Endometrial microvascular endothelial cells (primary cell): ENCODE data around the gene LAMA3. TPM values are rescaled to one million over a fixed set of nuclear protein-coding genes. Genes with fewer than 3 reads are reported as not detected.

Source experiments
- in situ Hi-C: cut with HindIII; loops from 2 replicates; pipeline ENCODE4 v1.10.0; 2017; ENCODE audit warnings: low sequenced_read_pairs, low pct_unique_long_range_greater_than_20kb; ENCODE audit errors: inconsistent ontology term
- total RNA-seq: library from RNA; depleted of rRNA; stranded (reverse); fragments of >200 nt; gene quantifications from one replicate; pipeline ENCODE4 v1.2.3, GENCODE V29; 2015; ENCODE audit errors: inconsistent ontology term

LAMA3 gene
- total RNA-seq, 1 donor from 2014 or later: 9.7 TPM

DNA sequence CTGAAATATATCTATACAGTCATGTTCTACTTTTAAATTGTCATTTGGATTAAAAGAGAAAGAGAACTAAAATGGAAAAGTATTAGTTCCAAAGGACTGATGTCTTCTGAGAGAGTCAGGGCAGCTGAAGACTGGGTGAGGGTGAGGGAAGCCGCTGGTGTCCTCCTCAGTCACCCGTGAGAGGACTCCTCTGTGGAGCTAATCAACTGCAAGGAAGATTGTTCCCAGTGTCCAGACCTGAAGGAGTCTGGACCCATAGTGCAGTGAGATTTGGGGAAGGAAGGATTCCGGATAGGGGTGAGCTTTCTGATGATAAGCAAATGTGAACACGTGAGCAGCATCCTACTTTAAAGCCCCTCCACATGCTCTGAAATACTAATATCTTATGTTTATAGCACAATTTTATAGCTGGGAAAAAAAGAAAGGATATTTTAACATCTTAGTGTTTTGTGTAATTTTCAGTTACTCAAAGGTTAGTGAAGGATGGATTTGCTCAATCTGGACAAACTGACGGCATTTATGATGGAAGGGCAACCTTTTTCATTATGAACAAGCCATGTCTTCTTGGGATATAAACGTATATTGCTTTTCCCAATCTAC lies 190.8 kb downstream of the LAMA3 start:
- in situ Hi-C loops: no loop called here

DNA sequence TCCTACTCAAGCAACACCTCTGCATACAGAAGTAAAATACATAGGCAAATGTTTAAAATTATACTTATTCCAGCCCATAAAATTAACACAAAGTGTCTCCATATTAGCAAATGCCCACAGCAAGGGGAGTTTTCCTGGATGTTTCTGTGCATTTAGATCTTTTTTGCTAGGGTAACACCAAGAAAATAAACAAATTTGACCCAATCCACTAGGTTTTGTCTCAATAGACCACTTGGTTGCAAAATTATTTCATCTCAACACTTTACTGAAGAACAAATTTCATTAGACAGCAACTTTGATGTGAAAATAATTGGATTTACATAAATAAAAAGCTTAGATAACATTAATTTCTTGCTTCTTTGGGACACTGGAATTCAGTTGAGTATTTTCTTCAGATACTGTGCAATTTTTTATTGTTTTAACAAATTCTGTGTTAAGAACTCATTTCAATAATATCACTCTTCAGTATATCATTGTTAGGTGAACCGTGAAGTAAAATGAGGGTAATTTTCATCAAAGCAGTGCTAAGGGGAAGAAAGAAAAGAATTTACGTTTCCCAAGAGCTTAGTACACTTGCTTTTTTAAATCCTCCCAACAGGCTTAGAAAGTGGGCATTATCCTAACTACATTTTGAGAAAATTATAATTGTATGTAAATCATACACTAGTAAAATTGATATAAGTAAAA lies 191.8 kb downstream of the LAMA3 start:
- in situ Hi-C loops: no loop called here

- in situ Hi-C loops: no loop called here
Observed at GRCh38 chr18:23881778-23882177, 192.5 kb downstream of the LAMA3 start.

- in situ Hi-C loops: no loop called here
Observed at GRCh38 chr18:23882616-23883276, 193.5 kb downstream of the LAMA3 start.

DNA sequence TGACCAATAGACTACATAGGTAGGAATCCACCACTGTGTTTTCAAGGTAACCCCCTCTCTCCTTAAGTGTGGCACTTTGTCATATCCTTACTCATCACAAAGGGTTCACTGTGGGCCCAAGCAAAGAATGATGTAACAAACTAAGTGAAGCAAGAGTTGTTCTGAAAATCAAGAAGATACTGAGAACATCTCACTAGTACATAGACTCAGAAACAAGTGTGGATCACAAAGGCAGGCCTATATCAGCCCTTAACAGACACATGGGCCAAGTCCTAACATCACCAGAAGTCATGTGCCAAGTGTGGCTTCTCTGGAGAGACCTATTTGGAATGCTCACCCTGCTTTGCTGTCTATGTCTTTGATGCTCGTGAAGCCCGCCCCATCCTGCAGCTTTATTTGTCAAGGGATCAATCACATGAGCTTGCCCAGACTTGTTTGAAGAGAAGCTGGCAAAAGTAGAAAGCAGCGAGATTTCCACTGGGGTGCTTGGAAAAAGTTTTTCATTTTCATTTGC lies 194.1 kb downstream of the LAMA3 start:
- in situ Hi-C loops: no loop called here

- in situ Hi-C loops: no loop called here
Observed at GRCh38 chr18:23884681-23885375, 195.6 kb downstream of the LAMA3 start.

DNA sequence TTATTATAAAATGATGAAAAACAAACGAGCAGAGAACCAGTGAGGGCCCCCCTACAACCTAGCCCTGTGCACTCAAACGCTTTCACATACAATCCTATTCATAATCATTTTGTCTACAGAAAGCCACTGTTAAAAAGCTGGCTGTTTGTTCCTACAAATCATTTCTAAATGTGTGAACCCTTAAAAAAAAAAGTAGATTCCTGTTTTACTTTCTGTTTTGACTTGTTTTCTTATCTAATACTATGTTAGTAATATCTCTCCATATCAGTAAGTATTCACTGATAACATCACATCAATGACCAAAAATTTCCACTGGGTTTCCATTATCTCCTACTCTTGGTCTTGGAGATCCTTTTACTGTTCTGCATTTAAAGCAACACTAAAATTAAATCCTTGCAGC lies 196.5 kb downstream of the LAMA3 start:
- in situ Hi-C loops: no loop called here

DNA sequence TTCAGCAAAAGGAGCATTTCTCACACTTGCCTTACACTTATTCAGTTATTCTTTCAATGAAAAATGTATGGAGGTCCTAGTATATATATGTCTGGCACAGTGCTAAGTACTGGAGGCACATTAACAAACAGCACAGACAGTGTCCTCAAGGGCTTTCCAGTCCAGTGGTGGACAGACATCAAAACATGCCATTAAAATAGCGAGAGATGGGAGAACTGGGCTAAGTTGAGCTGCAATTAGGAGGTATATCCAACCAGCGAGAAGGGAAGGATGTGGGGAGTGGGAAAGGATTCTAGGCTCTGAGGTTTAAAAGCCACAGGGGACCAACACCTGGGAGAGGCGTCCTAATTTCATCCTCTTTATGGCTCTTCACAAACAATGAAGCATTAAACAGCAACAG lies 197.8 kb downstream of the LAMA3 start:
- in situ Hi-C loops: no loop called here

DNA sequence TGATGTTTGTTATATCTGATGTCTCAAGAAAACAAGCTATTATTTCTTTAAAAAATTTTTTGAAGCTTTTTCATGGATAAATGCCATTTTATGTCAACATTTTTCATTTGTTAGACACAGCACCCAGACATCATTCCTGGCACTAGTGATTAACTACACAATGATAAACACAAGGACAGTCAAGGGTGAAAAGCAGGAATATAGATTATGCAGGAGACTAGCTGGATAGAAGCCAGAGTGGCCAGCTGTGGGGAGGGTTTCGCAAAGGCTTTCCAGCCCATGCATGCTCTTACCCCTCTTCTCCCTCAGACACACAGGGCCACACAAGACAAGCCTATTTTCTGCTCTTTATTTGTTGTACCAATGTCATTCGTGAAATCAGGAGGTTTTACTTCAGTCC lies 198.2 kb downstream of the LAMA3 start:
- in situ Hi-C loops: no loop called here

DNA sequence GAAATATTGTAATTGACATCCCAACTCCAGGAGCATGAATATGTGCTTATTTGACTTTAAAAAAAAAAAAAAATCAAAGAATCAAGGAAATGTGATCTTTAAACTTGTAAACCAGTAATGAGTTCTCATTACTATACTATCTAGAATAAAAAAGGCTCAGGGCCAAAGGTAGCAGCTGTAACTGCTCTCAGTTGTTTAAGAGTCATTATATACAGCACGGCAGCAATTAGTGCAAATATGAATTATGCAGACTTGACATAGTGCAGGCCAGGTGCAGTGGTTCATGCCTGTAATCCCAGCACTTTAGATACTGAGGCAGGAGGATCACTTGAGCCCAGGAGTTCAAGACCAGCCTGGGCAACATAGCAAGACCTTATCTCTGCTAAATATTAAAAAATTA lies 199.6 kb downstream of the LAMA3 start:
- in situ Hi-C loops: no loop called here

GRCh38 chr18:23889907-23890306 lies 200.7 kb downstream of the LAMA3 start:
- in situ Hi-C loops: no loop called here

- in situ Hi-C loops: no loop called here
Observed at GRCh38 chr18:23890589-23890988, 201.3 kb downstream of the LAMA3 start.

- in situ Hi-C loops: no loop called here
Observed at GRCh38 chr18:23893653-23894052, 204.4 kb downstream of the LAMA3 start.

GRCh38 chr18:23894661-23895175 lies 205.5 kb downstream of the LAMA3 start:
- in situ Hi-C loops: no loop called here

DNA sequence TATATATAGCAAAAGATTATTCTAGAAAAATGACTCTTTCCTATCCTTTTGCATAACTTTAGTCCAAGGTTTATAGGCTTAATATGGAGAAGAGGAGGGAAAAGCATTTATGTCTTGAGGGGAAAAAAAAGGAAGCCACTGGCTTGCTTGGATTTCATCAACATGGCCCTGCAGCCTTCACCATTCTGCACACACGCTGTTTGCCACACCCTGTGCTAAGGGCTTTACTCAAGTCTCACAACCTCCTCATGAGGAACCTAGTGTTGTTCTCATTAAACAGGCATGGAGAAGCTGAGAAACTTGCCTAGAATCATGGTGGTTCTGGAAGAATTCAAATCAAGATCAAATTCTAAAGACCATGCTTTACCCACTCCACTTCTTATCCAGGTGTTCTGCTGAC lies 208.0 kb downstream of the LAMA3 start:
- in situ Hi-C loops: no loop called here

GRCh38 chr18:23897733-23898132 lies 208.5 kb downstream of the LAMA3 start:
- in situ Hi-C loops: no loop called here

DNA sequence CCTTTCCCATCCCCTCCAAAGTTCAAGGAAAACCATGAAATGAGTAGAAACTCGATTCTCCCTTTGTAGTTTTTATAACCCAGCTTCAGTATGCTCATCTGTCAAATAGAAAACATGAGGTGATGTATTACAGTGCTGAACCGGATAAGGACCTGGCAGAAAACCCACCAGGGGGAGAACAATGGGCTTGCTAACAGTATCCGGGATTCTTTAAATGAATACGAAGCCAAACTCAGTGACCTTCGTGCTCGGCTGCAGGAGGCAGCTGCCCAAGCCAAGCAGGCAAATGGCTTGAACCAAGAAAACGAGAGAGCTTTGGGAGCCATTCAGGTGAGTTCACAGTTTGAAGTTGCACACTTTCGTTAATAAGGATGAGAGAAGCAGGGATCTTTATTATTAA lies 211.7 kb downstream of the LAMA3 start:
- in situ Hi-C loops: no loop called here

DNA sequence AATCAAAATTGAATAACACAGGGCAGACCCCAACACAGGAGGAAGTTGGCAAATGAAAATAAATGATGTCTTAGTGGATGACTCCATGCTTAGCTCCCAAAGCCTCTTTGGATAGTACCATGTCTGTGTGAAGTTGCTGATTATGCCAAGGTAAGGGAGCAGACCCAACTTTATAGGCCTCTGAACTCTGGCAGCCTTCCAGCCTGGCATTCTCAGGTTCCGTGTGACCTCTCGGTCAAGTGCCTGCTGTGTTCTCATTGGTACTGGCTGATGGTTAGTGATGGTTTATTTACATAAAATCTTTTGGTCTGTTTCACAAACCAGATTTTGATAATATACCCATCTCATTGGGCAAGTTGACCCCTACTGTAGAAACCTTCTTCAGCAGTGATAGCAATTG lies 213.1 kb downstream of the LAMA3 start:
- in situ Hi-C loops: no loop called here

GRCh38 chr18:23903971-23904370 lies 214.7 kb downstream of the LAMA3 start:
- in situ Hi-C loops: no loop called here
